Stimulated activated CD4-positive, alpha-beta T cell treated with anti-CD3 and anti-CD28 coated beads, Interleukin-2, amount 100 ng/mL, for 48 hours (primary cell): ENCODE results near the gene RFPL3.
"Not testable (repeated sequence)": the region's sequence is repeated elsewhere in the genome, so short reads cannot be mapped to it uniquely, and the experiment has no call there.

Experiments used
- DNase-seq, 2 donors: peaks; one replicate each; pipeline ENCODE4 v3.0.0-alpha.2; 2020

RFPL3 gene

DNA sequence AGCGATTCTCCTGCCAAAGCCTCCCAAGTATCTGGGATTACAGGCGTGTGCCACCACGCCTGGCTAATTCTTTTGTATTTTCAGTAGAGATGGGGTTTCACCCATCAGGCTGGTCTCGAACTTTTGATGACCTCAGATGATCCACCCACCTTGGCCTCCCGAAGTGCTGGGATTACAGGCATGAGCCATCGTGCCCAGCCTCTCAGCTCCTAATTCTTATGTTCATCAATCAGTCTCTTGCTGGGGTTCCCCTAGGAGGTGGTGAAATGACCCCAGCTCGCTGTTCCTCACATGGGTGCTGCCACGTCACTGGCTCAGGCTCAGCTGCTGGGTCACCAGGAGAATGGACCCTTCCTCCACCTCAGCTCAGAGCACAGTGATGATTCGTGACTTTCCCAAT lies at the start of gene RFPL3:
Gene RFPL3 (plus strand): TSS at position 301 of the 400 bp plus-strand sequence. CDS start 205 bp downstream, outside the sequence.
- DNase-seq, result not testable (repeated sequence)

DNA sequence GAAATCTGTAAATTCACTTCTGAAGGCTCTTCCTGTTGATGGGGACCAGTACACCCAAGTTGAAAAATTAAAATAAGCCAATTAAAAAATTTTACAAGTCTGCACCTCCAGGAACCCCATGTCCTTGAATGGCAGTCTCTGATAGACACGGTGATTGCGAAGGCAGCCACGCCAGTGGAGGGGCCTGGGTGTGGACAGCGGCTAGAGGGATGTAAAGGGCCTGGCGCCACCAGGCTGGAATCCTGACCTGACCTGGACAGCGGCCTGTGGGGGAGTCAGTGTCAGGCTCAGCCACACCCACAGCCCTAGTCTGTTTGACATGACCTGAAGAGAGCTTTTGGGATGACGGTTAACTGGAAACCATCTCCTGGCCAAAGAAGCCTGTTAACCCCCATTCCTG lies 49.5 kb upstream of the RFPL3 start:
- DNase-seq, result no peak

DNA sequence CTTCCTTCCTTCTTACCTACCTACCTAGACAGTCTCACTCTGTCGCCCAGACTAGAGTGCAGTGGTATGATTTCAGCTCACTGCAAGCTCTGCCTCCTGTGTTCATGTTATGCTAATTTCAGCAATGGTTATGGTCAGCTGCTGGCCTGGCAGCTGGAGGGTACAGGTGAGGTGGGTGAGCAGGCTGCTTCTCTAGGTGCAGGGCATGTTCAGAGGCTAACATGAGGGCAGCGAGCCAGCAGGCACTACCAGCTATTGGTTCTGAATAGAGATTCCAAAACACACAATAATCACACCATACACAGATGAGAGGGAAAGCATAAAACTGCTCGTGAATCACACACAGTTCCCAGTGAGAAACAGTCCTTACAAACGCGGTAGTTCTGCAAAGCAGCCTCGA lies 48.7 kb upstream of the RFPL3 start:
- DNase-seq, result no peak

DNA sequence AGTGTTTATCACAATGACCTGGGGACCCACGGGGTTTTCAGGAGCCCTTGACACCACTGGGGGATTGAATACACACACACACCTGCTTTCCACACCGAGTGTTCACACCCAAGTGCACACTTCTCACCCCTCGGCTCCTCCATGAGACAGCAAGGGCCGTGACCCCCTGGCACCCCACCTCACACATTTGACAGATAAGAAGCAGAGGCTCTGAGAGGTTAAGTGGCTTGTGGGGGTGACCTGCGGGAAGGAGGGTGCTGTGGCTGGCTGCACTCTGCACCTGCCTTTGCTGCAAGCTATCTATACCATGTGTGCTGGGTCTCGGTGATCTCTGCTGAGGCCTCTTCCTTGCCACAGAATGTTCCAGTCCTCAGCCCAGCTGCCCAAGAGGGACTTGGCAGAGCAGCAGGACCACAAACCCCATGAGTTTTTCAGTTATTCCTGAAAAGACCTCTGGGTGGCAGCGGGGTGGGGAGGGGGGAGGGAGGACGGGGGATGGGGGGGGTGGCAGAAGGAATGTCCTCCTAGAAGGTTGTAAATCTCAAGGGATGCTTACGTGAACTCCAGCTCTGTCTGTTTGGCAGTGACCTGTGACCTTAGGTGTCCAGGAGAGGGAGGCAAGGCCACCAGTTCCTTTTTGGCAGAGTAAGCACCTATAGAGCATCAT lies 47.9 kb upstream of the RFPL3 start:
- DNase-seq, result no peak

DNA sequence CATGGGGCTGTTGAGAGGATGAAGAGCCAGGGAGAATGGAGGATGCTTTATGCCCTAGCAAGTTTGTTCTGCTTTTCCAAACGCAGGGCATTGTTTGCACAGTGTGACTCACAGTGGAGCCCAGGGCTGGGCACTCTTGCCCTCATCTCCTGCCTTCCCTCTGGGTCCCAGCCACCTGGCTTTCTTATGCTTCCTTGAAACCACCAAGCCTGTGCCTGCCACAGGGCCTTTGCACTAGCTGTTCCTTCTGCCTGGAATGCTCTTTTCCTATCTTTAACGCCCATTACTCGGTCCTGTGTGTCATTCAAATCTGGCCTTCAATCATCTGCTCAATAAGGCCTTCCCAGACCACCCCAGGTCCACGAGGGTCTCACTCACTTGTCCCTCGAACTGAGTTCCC lies 46.9 kb upstream of the RFPL3 start:
- no peak for DNase-seq

DNA sequence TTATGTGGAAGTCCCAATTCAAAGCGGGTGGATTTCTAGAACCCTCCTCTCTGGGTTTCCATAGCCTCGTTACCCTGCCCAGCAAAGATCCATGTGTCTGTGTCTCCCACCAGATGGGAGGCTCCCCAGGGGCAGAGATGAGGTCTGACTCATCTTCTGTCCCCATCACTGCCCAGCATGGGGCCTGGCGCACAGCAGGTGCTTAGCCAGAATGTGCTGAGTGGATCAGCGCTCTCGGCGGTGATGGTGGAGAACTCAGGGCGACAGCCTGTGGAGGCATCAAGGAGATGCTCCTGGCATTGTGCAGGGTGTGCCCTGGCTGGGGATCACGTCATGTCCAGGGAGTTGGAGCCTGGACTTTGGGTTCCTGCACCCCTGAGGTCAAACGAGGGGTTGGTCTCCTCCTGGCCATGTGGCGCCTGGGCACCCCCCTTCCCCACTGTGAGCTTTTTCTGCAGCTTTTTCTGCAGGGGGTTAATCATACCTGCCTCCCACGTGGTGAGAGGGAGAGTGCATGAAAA lies 46.1 kb upstream of the RFPL3 start:
- no peak for DNase-seq

DNA sequence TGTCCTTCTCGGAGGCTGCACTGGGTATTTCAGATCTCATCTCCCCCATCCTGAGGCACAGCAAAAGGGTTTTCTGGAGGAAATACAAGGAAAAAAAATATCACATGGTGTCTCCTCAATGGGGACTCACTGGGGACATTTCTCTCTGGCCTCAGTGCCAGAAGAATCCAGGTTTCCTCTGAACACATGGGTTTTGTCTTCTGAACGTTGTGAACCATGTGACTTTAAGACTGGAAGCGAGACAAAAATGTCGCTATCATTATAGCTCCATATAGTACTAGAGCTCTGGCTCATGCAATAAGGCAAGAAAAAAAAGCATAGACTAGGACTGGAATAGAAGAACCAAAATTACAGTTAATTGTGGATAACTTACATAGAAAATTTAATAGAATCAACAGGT lies 44.9 kb upstream of the RFPL3 start:
- no peak for DNase-seq

DNA sequence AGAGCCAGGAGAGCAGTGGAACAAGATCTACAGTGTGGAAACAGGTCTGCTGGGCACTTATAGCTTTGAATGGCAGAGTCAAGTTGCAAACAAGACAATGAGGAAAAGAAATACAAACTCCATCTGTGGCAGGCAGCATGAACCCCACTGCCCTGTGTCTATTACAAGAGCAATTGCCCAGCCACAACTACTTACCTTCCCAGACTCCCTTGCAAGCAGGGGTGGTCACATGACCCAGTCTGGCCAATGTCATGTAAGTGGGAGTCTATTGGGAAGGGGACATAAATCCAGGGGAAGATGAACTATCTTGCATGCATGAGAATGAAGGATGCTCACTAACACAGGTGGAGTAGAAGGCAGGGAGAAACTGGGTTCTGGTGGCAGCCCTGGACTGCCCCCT lies 44.1 kb upstream of the RFPL3 start:
- DNase-seq, result no peak

DNA sequence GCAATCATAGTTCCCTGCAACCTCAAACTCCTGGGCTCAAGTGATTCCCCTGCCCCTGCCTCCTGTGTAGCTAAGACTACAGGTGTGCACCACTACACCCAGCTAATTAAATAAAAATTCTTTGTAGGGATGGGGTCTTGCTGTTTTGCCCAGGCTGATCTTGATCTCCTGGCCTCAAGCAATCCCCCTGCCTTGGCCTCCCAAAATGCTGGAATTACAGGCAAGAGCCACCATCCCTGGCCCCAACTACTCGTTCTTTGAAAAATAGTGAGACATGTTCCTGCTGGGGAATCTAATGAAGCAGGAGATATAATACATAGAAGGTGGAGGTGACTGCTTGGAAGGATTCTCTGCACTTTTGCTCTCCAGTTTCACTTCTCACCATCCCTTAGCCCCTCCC lies 40.1 kb upstream of the RFPL3 start:
- no peak for DNase-seq

DNA sequence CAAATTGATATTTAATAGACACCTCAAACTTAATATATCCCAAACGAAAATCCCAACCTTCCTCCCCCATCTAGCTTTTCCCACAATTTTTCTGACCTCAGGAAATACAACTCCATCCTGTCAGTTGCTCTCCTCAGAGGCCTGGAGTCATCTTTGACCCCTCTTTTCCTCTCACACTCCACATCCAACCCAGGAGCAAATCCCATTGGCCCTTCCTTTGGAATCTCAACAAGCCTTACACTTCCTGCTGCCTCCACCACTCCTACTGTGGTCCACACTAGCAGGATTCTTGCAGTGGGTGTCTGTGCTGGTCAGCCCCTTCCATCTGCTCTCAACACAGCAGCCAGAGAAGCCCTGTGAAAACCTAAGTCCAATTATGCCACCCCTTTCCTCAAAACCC lies 39.3 kb upstream of the RFPL3 start:
- no peak for DNase-seq

DNA sequence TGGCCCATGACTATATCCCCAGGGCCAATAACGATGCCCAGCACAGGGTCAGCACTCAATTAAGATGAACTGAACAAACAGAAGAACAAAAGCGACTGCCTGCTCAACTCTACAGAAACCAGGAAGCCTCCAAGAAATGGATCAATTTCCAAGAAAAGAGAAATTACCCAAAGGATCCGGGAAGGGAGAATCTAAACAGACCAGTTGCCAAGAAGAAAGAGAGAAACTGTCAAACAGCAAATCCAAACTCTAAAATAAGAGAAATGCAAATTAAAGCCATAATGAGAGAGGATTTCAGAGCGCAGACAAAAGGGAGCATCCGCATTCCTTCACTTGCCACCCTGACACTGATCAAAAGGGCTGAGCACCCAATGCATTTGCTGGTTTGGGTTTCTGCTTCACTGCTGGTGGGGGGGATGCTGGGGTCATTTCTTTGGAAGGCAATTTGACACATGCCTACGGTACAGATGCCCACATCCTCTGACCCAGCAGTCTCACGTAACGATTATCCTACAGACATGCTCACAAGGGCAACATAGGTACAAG lies 37.7 kb upstream of the RFPL3 start:
- no peak for DNase-seq

DNA sequence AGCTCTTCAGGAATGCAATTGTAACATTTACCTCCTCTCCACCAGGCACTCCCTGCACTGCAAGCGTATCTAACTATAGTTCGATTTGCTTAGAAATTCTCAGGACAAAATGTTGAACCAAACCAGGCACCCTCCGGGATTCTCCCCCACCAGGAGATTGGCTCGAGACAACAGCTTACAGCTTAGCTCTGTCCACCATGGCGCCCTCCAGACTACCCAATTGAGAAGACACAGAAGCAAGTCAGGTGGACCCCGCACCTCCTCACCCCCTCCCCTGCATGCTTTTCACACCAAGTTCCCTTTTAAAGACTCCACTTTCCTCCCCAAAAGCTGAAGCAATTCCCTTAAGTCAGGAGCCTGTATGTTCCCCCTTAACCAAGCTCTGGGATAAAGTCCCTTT lies 34.7 kb upstream of the RFPL3 start:
- no peak for DNase-seq

DNA sequence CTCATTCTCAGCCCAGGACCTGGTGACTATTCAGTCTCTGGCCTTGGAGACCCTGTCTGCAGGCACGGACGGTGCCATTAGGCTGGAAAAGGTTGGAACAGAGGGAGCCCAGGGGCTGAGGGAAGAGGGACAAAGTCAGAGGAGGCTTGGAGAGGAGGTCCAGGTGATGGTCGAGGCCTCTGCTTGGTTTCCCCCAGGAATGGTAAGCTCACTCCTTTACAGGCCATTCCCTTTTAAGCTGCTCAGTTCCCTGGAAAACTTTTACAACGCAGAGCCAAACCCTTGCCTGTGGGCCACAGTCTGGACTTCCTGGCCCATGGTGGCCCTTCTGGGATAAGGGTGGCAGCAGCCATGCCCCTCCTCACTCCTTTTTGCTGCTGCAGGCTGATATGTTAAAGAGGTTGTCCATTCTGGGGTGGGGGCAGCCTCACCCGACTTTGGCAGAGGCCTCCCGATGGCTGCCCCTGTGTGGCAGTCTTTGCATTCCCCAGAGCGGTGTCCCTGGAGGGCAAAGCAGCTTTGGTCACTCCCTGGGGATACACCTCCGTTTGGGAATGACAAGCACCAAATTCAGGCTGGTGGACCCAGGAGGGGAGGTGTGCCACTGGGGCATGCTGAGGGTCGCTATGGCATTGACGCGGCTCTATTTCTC lies 34.0 kb upstream of the RFPL3 start:
- no peak for DNase-seq

DNA sequence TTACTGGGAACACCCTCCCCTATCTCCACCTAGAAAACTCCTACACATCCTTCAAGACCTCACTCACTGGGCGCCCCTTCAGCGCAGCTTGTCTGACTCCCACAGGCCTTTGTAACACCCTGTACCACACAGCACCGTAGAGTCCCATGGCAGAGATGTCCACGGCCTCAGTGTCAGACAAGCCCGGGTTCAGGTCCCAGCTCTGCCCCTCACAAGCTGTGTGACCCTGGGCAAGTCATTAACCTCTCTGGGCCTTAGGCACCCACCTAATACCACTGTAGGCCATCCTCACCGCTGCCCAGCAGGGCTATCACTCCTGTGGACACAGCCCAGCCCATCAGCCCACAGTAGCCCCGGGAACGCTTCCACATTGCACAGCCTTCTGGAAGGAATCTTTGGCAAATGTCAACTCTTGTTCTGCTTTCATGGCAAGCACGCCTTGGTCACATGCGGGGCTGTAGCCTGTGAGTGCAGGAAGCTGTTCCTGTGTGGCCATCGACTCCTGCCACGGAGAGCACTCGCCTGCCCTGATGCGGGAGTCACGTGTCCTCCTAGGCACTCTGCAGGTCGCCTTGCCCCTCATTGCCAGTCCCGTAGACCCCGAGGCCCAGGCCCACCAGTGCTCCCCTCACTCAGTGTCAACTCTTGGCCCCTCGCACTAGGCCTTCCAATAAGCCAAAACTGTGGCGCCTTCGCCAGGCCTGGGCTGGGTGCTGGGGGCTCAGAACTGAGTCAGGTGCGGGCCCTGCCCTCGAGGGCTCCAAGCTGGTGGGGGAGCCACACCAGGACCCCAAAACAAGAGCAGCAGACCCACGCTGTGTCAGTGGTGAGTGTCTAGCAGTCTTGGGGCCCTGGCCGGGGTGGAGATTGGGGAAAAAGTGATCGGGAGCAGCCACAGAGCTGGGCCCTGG lies 32.9 kb upstream of the RFPL3 start:
- no peak for DNase-seq

DNA sequence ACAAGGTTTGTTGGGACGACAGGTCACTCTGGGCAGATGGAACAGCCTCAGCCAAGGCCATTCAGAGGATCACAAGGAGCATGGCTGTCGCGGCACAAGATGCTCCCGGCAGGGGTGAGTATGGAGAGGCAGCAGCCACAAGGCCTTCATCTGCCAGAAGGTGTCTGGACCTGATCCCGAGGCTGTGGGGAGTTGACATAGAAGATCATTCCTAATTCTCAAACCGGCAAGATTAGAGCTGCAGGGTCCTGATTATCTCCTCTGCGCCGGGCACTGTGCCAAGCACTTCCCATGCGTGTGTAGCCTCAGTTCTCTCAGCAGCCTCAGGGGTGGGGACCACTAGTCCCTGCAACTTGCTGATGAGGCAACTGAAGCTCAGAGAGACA lies 32.3 kb upstream of the RFPL3 start:
- no peak for DNase-seq

DNA sequence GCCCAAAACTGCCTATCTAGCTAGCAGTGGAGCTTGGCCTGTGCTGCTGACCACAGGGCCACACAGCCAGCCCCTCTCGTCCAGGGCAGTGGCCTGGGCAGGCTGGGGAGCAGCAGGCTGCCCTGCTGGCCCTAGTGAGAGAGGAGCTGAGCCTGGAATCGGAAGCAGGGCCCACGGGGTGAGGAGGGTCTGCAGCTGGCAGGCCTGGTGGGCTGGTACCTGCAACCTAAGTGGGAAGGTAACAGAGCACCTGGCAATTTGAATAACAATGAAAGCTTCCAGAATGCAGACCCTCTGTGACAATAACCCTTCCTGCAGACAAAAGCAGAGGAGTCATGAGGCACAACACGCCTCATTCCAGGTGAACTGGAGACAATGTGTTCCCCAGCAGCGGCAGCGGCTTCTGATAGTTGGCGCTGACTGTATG lies 31.8 kb upstream of the RFPL3 start:
- no peak for DNase-seq

DNA sequence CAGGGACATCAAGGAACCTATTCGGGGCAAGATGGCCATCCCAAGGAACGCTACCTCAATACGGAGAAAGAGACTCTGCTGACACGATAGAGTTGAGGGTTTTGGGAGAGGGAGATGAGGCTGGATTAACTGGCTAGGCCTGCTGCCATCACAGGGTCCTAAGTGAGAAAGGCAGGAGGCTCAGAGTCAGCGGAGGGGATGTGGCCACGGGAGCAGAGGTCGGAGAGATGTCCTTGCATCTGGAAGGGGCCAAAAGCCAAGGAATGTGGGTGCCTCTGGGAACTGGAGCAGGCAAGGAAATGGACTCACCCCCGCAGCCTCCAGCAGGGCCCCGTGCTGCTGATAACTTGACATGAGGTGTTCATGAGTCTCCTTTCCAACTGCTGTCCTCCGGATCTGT lies 31.0 kb upstream of the RFPL3 start:
- DNase-seq, result no peak

DNA sequence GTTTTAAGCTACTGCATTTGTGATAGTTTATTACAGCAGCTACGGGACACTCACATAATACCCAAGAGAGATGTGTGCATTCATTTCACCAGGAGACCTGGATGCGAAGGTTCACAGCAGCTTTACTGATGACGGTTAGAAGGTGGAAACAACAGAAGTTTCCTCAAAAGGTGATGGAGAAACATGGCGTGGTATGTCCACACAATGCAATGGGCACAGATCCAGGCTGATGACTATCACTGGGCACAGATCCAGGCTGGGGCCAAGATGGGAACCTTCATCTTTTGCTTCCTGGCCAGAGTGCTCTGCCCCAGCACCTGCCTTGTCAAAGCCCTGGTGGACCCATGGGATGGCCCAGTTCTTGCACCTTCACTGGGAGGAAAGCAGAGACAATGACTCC lies 30.6 kb upstream of the RFPL3 start:
- DNase-seq, result no peak

DNA sequence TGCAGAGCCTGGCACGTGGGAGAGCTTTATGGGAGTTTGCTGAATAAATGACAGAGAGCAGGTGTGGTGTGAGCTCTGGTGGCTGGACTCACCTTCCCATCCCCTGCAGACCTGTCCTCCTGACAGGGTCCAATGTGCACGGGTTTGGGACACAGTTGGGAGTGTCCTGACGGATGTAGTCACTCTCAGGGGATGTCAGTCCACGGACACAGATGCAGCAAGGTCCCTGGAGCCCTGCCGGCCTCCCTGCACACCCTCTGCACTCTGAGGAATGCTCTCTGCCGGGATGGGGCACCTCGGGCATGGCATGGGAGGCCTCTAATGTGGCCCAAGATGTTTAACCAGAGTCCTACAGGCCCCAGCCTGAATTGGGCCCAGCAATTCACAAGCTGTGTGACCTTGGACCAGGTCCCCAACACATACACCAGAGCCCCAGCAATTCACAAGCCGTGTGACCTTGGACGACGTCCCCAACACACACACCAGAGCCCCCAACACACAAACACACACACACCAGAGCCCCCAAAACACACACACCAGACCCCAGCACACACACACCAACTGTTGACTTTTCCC lies 30.0 kb upstream of the RFPL3 start:
- DNase-seq, result no peak

DNA sequence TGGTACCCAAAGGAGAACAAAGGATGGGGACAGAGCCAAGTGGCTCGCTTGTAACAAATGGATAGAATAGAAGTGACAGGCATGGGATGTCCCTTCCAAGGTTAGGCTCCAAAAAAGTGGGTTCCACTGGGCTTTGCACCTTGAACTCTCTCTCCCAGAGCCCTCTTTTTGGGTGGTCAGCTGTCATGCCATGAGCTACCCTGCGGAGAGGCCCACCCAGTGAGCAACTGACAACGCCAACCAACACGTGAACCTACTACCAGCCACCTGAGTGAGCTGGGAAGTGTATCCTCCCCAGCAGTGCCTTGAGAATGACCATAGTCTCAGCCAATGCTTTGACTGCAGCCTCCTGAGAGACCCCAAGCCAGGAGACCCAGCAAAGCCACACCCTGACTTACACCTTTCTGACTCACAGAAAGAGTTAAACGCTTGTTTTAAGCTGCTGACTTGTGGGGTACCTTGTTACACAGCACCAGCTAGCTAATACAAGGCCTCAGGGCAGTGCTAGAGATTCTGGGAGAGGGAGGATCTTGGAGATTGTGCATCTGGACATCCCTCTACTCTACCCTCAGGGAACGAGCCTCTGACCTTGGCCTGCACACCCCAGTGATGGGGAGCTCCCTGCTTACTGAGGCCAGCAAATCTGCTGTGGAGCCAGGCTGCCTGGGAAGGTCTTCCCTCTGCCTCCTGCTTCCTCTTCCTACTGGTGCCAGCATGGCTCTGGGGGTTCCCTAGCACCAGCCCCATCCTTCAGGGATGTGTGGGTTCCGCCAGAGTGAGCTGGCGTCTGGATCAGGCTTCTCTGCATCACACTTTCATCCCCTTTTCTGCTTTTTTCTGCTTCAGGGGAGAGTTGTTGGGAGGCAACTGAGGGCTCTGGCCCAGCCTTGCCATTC lies 29.1 kb upstream of the RFPL3 start:
- DNase-seq, result no peak

DNA sequence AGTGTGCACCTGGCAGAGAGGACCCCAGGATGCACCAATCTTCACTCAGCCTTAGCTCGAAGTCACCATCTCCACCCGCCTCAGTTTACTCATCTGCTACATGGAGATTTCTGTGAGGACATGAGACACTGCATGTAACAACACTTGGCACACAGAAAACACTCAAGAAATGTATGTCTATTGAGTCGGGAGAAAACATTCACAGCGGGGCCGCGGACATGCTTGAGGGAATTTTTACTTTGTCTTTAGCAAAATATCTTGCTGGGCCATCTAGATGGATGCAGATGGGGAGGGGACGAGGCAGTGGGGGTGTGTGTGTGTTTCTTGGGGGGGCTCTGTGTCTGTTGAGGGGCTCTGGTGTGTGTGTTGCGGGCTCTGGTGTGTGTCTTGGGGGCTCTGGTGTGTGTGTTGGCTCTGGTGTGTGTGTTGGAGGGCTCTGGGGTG lies 28.4 kb upstream of the RFPL3 start:
- no peak for DNase-seq
